NCI-H774 (cell line): ENCODE measurements around the gene DNAI2.

Experiments used
- DNase-seq: peaks from one replicate; lab custom pipeline; 2025; lab: John Stamatoyannopoulos, UW

DNAI2 gene

DNA sequence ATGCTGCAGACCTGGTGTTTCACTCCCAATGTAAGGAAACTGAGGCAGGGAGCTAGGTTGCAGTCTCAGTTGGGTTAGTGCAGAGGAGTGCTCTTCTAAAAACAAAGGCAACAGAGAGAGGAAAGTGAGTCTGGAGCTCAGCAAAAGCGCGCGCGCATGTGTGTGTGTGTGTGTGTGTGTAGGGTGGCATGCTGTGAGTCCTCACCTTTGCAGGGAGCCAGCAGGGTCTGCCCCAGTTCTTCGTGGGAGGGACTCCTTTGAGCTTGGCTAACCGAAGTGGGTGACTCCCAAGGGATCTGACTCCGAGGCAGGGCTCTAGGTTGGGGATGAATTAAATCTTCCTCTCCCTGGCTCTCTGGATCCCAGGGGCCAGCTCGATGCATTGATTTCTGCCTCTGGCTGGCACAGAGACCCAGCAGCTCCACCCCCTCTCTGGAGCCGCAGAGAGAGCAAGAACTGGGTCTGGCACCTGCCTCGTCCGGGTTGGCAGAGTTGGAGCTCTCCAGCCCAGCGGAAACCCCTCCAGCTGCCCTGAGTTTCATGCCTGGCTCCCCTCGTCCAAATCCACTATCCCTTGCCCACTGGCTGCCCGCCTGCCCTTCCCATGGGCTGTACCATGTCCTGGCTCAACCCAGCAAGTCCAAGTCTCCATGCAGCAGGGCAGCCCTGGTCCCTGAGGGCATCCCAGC, 88.9 kb downstream of the DNAI2 start:
- DNase-seq = no peak
